HFF-Myc (cell line): ENCODE results near the gene TLR10.
A peak's percentile ranks its signal among the peaks of the same experiment; 100 is the strongest.

ENCODE experiments used
- DNase-seq: peaks from one replicate; pipeline ENCODE4 v3.0.0-alpha.2; 2011; ENCODE audit warnings: low read depth; ENCODE audit errors: extremely low read depth
- H3K4me3 ChIP-seq: replicated peaks from 2 replicates; pipeline ENCODE4 v1.5.1; 2011; ENCODE audit warnings: low read depth, mild to moderate bottlenecking, control low read depth, low read length
- CTCF ChIP-seq: IDR thresholded peaks from 2 replicates; pipeline ENCODE4 v1.5.1; 2012; ENCODE audit warnings: mild to moderate bottlenecking, low read depth, low read length, control low read depth; ENCODE audit errors: missing control alignments

The TLR10 gene

GRCh38 chr4:38752372-38752940 is 30.3 kb downstream of the TLR10 start:
- no peak for DNase-seq
- TF ChIP-seq CTCF, result no peak
- H3K4me3 ChIP-seq, result no peak overlapping the region

GRCh38 chr4:38751341-38752010 is 31.3 kb downstream of the TLR10 start:
- TF ChIP-seq CTCF, result no peak
- H3K4me3 ChIP-seq, result no peak overlapping the region
- DNase-seq, result no peak

- DNase-seq, result no peak
- TF ChIP-seq CTCF, result no peak
- no peak overlapping the region for H3K4me3 ChIP-seq
These were observed 33.5 kb downstream of the TLR10 start for GRCh38 chr4:38749336-38749735.

- no peak for DNase-seq
- H3K4me3 ChIP-seq, result no peak overlapping the region
- TF ChIP-seq CTCF, result no peak
These were observed 35.2 kb downstream of the TLR10 start for GRCh38 chr4:38747629-38748028.

- DNase-seq, result no peak
- TF ChIP-seq CTCF, result no peak
- H3K4me3 ChIP-seq, result no peak overlapping the region
These were observed 36.9 kb downstream of the TLR10 start for GRCh38 chr4:38745881-38746280.

- no peak overlapping the region for H3K4me3 ChIP-seq
- DNase-seq, result peak; percentile 35
- no peak for TF ChIP-seq CTCF
These were observed 38.9 kb downstream of the TLR10 start for GRCh38 chr4:38743866-38744265.

GRCh38 chr4:38740303-38740702 is 42.5 kb downstream of the TLR10 start:
- no peak for DNase-seq
- H3K4me3 ChIP-seq, result no peak overlapping the region
- no peak for TF ChIP-seq CTCF
